GM12872 (cell line): ENCODE measurements around the gene HADHB.
A peak's percentile ranks its signal among the peaks of the same experiment; 100 is the strongest.

Experiments
- CTCF ChIP-seq: IDR thresholded peaks from 3 replicates; pipeline ENCODE4 v1.5.1; 2011; ENCODE audit warnings: low read depth, mild to moderate bottlenecking, low read length, moderate library complexity; ENCODE audit not compliant: insufficient read depth

Gene HADHB

GRCh38 chr2:26313446-26313845 lies 68.7 kb downstream of the HADHB start:
- TF ChIP-seq CTCF: no peak

GRCh38 chr2:26314243-26314642 lies 69.5 kb downstream of the HADHB start:
- TF ChIP-seq CTCF: no peak

- TF ChIP-seq CTCF: 0 out of 3 replicates have a peak, but pooled peaks have one; percentile 7
Measured at GRCh38 chr2:26316041-26316440, 71.3 kb downstream of the HADHB start.

- TF ChIP-seq CTCF: no peak
Measured at GRCh38 chr2:26316845-26317244, 72.1 kb downstream of the HADHB start.

GRCh38 chr2:26317377-26318105 lies 72.8 kb downstream of the HADHB start:
- no peak for TF ChIP-seq CTCF

GRCh38 chr2:26318950-26319349 lies 74.2 kb downstream of the HADHB start:
- TF ChIP-seq CTCF: no peak

- TF ChIP-seq CTCF: no peak
Measured at GRCh38 chr2:26324903-26325302, 80.2 kb downstream of the HADHB start.

GRCh38 chr2:26325851-26326250 lies 81.1 kb downstream of the HADHB start:
- TF ChIP-seq CTCF: no peak
